ENCODE results near the gene STARD10.
A peak's percentile ranks its signal among the peaks of the same experiment; 100 is the strongest.

GRCh38 chr11:72831521-72832300, 37.9 kb upstream of the STARD10 start:
- TF ChIP-seq E2F6 (IDR thresholded peaks at IDR 0.05) (no peak; the same call in 1 of the 2 replicates), SIRT6 (IDR thresholded peaks at IDR 0.05; ENCODE audit: low read length) (no peak), CBX8 (IDR thresholded peaks at IDR 0.05; ENCODE audit: borderline replicate concordance, low read depth, low read length) (no peak), CTCF (IDR thresholded peaks at IDR 0.05; ENCODE audit: control extremely low read depth in 1 of 3, insufficient read depth in 1 of 3, low read depth in 1 of 3, low read length in 3 of 3) (peak; percentile 94 to 99 (median 96)), TAF1 (IDR thresholded peaks at IDR 0.05; ENCODE audit: low read depth, low read length) (no peak), RFX5 (IDR thresholded peaks at IDR 0.05; ENCODE audit: borderline replicate concordance, low read depth, low read length) (no peak), RXRA (IDR thresholded peaks at IDR 0.05; ENCODE audit: insufficient read depth, low read depth, low read length) (no peak)

Data from H1 (cell line).